WTC11 (cell line): ENCODE measurements around the gene TNRC18. TPM values are rescaled to one million over a fixed set of nuclear protein-coding genes. Genes with fewer than 3 reads are reported as not detected.

Experiments used
- ATAC-seq: fragments of 200-7000 bp; cut with Tn5 transposase; 2 replicates; pipeline ENCODE4 v1.10.0; 2021; ENCODE audit warnings: mild to moderate bottlenecking, moderate library complexity
- CTCF ChIA-PET: fragments of 300-600 bp; sonication (Branson Sonifier 250); formaldehyde crosslinking; loops from one replicate; lab custom pipeline; 2021; ENCODE audit warnings: antibody characterized with exemption; lab: Charles Lee
- POLR2A ChIA-PET: fragments of 350-600 bp; sonication (Branson Sonifier 250); formaldehyde crosslinking; loops from one replicate; lab custom pipeline; 2021; ENCODE audit warnings: antibody characterized with exemption; lab: Charles Lee
- DNase-seq: peaks from one replicate; pipeline ENCODE4 v3.0.0; 2021; ENCODE audit warnings: low spot score
- H3K27ac Mint-ChIP-seq: 2 replicates; pipeline ENCODE4 v1.8.0; 2021; ENCODE audit warnings: mixed read lengths
- H3K27me3 Mint-ChIP-seq: 2 replicates; pipeline ENCODE4 v1.8.0; 2021; ENCODE audit warnings: low read depth, mild to moderate bottlenecking, moderate library complexity, mixed read lengths
- H3K36me3 Mint-ChIP-seq: 2 replicates; pipeline ENCODE4 v1.8.0; 2021; ENCODE audit warnings: mixed read lengths
- H3K4me1 Mint-ChIP-seq: 2 replicates; pipeline ENCODE4 v1.8.0; 2022; ENCODE audit warnings: mixed read lengths
- H3K4me3 Mint-ChIP-seq: 2 replicates; pipeline ENCODE4 v1.8.0; 2021; ENCODE audit warnings: mild to moderate bottlenecking, moderate library complexity, mixed read lengths
- H3K9me3 Mint-ChIP-seq: 2 replicates; pipeline ENCODE4 v1.8.0; 2021; ENCODE audit warnings: mixed read lengths
- ARID4B ChIP-seq: sonication (generic); formaldehyde crosslinking; IDR thresholded peaks from 2 replicates; pipeline ENCODE4 v1.8.0; 2023; ENCODE audit warnings: missing genetic modification reagents, mild to moderate bottlenecking, borderline replicate concordance
- ATF6 ChIP-seq: sonication (generic); formaldehyde crosslinking; IDR thresholded peaks from 2 replicates; pipeline ENCODE4 v1.8.1; 2023; ENCODE audit warnings: mild to moderate bottlenecking, missing genetic modification reagents
- CREM ChIP-seq: sonication (generic); formaldehyde crosslinking; IDR thresholded peaks from 2 replicates; pipeline ENCODE4 v1.8.1; 2022; ENCODE audit warnings: mild to moderate bottlenecking, missing genetic modification reagents, moderate library complexity
- E2F1 ChIP-seq: sonication (generic); formaldehyde crosslinking; IDR thresholded peaks from 2 replicates; pipeline ENCODE4 v1.8.0; 2022; ENCODE audit warnings: mild to moderate bottlenecking, missing genetic modification reagents
- ELF4 ChIP-seq: sonication (generic); formaldehyde crosslinking; IDR thresholded peaks from 2 replicates; pipeline ENCODE4 v1.8.1; 2022; ENCODE audit warnings: low read depth, mild to moderate bottlenecking, moderate library complexity, missing genetic modification reagents
- JAZF1 ChIP-seq: fragments of 250-450 bp; sonication (Bioruptor Pico); IDR thresholded peaks from 2 replicates; pipeline ENCODE4 v1.9.0; 2021; ENCODE audit warnings: moderate library complexity, mild to moderate bottlenecking, inconsistent platforms
- KAT7 ChIP-seq: sonication (generic); formaldehyde crosslinking; IDR thresholded peaks from 2 replicates; pipeline ENCODE4 v1.8.1; 2023; ENCODE audit warnings: missing genetic modification reagents, mild to moderate bottlenecking, borderline replicate concordance
- NFATC4 ChIP-seq: fragments of 250-450 bp; sonication (Bioruptor Pico); IDR thresholded peaks from 2 replicates; pipeline ENCODE4 v1.9.0; 2021; ENCODE audit warnings: mild to moderate bottlenecking
- PRRX2 ChIP-seq: fragments of 250-450 bp; sonication (Bioruptor Pico); IDR thresholded peaks from 2 replicates; pipeline ENCODE4 v1.8.0; 2021; ENCODE audit warnings: mild to moderate bottlenecking
- SMAD3 ChIP-seq: sonication (generic); formaldehyde crosslinking; IDR thresholded peaks from 2 replicates; pipeline ENCODE4 v1.8.0; 2022; ENCODE audit warnings: missing genetic modification reagents, mild to moderate bottlenecking, borderline replicate concordance
- SMAD4 ChIP-seq: sonication (generic); formaldehyde crosslinking; IDR thresholded peaks from 2 replicates; pipeline ENCODE4 v1.8.0; 2022; ENCODE audit warnings: mild to moderate bottlenecking, missing genetic modification reagents
- SP1 ChIP-seq: sonication (generic); formaldehyde crosslinking; conservative IDR thresholded peaks from 2 replicates; pipeline ENCODE4 v1.8.1; 2022; ENCODE audit warnings: missing genetic modification reagents
- ZNF232 ChIP-seq: sonication (generic); formaldehyde crosslinking; IDR thresholded peaks from 2 replicates; pipeline ENCODE4 v1.8.0; 2022; ENCODE audit warnings: mild to moderate bottlenecking, missing genetic modification reagents
- ZNF317 ChIP-seq: sonication (generic); formaldehyde crosslinking; IDR thresholded peaks from 2 replicates; pipeline ENCODE4 v1.8.1; 2023; ENCODE audit warnings: low read depth, mild to moderate bottlenecking, moderate library complexity, missing genetic modification reagents, borderline replicate concordance
- total RNA-seq: library from RNA; stranded (reverse); gene quantifications from 3 replicates; pipeline ENCODE4 v1.2.3, GENCODE V29; 2021
- TF ChIP-seq, protein P1 (sequence below): sonication (generic); formaldehyde crosslinking; IDR thresholded peaks from 2 replicates; pipeline ENCODE4 v1.8.1; 2023; ENCODE audit warnings: mild to moderate bottlenecking, missing genetic modification reagents, borderline replicate concordance
- TF ChIP-seq, protein P2 (sequence below): sonication (generic); formaldehyde crosslinking; IDR thresholded peaks from 2 replicates; pipeline ENCODE4 v1.8.1; 2022; ENCODE audit warnings: low read depth, mild to moderate bottlenecking, moderate library complexity, missing genetic modification reagents, borderline replicate concordance
- TF ChIP-seq, protein P3 (sequence below): sonication (generic); formaldehyde crosslinking; conservative IDR thresholded peaks from 2 replicates; pipeline ENCODE4 v1.8.1; 2022; ENCODE audit warnings: mild to moderate bottlenecking, missing genetic modification reagents
- TF ChIP-seq, protein P4 (sequence below): sonication (generic); formaldehyde crosslinking; IDR thresholded peaks from 2 replicates; pipeline ENCODE4 v1.8.1; 2023; ENCODE audit warnings: mild to moderate bottlenecking, missing genetic modification reagents, moderate library complexity
- TF ChIP-seq, protein P5 (sequence below): sonication (generic); formaldehyde crosslinking; IDR thresholded peaks from 2 replicates; pipeline ENCODE4 v1.8.0; 2022; ENCODE audit warnings: mild to moderate bottlenecking, missing genetic modification reagents

Gene TNRC18
- total RNA-seq, 1 experiment from 2014 or later: 55.0 TPM

- Mint-ChIP-seq H3K9me3 (no peaks in the 10 kb centered on the region), H3K4me3 (no peak overlapping the region), H3K27me3 (no peaks in the 10 kb centered on the region), H3K36me3 (peaks cover 3% of the 10 kb centered on the region; the same call in 1 of the 2 replicates), H3K27ac (no peak overlapping the region)
- POLR2A ChIA-PET: no interaction called here
- ATAC-seq: no peak
- DNase-seq: no peak
- CTCF ChIA-PET: interaction anchor here (3.4 kb wide), 1 partner anchor 19 kb away, joined by 23 read pairs; no protein-coding TSS in a partner anchor
- no peak for TF ChIP-seq E2F1 (CRISPR knock-in tag)
- no peak for TF ChIP-seq ATF6 (CRISPR knock-in tag)
- TF ChIP-seq, protein P1, sequence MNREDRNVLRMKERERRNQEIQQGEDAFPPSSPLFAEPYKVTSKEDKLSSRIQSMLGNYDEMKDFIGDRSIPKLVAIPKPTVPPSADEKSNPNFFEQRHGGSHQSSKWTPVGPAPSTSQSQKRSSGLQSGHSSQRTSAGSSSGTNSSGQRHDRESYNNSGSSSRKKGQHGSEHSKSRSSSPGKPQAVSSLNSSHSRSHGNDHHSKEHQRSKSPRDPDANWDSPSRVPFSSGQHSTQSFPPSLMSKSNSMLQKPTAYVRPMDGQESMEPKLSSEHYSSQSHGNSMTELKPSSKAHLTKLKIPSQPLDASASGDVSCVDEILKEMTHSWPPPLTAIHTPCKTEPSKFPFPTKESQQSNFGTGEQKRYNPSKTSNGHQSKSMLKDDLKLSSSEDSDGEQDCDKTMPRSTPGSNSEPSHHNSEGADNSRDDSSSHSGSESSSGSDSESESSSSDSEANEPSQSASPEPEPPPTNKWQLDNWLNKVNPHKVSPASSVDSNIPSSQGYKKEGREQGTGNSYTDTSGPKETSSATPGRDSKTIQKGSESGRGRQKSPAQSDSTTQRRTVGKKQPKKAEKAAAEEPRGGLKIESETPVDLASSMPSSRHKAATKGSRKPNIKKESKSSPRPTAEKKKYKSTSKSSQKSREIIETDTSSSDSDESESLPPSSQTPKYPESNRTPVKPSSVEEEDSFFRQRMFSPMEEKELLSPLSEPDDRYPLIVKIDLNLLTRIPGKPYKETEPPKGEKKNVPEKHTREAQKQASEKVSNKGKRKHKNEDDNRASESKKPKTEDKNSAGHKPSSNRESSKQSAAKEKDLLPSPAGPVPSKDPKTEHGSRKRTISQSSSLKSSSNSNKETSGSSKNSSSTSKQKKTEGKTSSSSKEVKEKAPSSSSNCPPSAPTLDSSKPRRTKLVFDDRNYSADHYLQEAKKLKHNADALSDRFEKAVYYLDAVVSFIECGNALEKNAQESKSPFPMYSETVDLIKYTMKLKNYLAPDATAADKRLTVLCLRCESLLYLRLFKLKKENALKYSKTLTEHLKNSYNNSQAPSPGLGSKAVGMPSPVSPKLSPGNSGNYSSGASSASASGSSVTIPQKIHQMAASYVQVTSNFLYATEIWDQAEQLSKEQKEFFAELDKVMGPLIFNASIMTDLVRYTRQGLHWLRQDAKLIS (CRISPR knock-in tag): no peak
- TF ChIP-seq, protein P2, sequence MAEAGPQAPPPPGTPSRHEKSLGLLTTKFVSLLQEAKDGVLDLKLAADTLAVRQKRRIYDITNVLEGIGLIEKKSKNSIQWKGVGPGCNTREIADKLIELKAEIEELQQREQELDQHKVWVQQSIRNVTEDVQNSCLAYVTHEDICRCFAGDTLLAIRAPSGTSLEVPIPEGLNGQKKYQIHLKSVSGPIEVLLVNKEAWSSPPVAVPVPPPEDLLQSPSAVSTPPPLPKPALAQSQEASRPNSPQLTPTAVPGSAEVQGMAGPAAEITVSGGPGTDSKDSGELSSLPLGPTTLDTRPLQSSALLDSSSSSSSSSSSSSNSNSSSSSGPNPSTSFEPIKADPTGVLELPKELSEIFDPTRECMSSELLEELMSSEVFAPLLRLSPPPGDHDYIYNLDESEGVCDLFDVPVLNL: no peak
- TF ChIP-seq SMAD4: no peak
- TF ChIP-seq, protein P3, sequence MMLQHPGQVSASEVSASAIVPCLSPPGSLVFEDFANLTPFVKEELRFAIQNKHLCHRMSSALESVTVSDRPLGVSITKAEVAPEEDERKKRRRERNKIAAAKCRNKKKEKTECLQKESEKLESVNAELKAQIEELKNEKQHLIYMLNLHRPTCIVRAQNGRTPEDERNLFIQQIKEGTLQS (CRISPR knock-in tag): no peak
- TF ChIP-seq CREM (CRISPR knock-in tag): no peak
- no peak for TF ChIP-seq ELF4
- TF ChIP-seq ZNF232: no peak
- TF ChIP-seq SMAD3 (CRISPR knock-in tag): no peak
- TF ChIP-seq, all 79 proteins: peak for 0
- peaks cover 14% of the 10 kb centered on the region for H3K4me1 Mint-ChIP-seq
Observed at GRCh38 chr7:5384618-5385017, 39.0 kb downstream of the TNRC18 start.

- DNase-seq (no peak), ATAC-seq (no peak)
- peaks cover 14% of the 10 kb centered on the region for H3K4me1 Mint-ChIP-seq
- POLR2A ChIA-PET: interaction anchor here (0.7 kb wide), 1 partner anchor 144 kb away, joined by 4 read pairs; no protein-coding TSS in a partner anchor
- no peak overlapping the region for H3K4me3 Mint-ChIP-seq
- H3K27ac Mint-ChIP-seq: no peak overlapping the region
- CTCF ChIA-PET: interaction anchor here (1.1 to 3.4 kb wide), 7 partner anchors 12 to 143 kb away, joined by 3 to 23 read pairs (median 4); no protein-coding TSS in a partner anchor
- H3K36me3 Mint-ChIP-seq: peaks cover 3% of the 10 kb centered on the region; the same call in 1 of the 2 replicates
- no peaks in the 10 kb centered on the region for H3K27me3 Mint-ChIP-seq
- no peaks in the 10 kb centered on the region for H3K9me3 Mint-ChIP-seq
- no peak for TF ChIP-seq KAT7 (CRISPR knock-in tag)
- TF ChIP-seq NFATC4: no peak
- no peak for TF ChIP-seq ZNF317 (CRISPR knock-in tag)
- no peak for TF ChIP-seq PRRX2 (CRISPR knock-in tag)
- no peak for TF ChIP-seq ARID4B (CRISPR knock-in tag)
- no peak for TF ChIP-seq JAZF1 (CRISPR knock-in tag)
- TF ChIP-seq, protein P4, sequence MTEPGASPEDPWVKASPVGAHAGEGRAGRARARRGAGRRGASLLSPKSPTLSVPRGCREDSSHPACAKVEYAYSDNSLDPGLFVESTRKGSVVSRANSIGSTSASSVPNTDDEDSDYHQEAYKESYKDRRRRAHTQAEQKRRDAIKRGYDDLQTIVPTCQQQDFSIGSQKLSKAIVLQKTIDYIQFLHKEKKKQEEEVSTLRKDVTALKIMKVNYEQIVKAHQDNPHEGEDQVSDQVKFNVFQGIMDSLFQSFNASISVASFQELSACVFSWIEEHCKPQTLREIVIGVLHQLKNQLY: no peak
- TF ChIP-seq, protein P5, sequence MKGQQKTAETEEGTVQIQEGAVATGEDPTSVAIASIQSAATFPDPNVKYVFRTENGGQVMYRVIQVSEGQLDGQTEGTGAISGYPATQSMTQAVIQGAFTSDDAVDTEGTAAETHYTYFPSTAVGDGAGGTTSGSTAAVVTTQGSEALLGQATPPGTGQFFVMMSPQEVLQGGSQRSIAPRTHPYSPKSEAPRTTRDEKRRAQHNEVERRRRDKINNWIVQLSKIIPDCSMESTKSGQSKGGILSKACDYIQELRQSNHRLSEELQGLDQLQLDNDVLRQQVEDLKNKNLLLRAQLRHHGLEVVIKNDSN (CRISPR knock-in tag): no peak
- TF ChIP-seq SP1: no peak
Observed at GRCh38 chr7:5383314-5384098, 40.1 kb downstream of the TNRC18 start.
